ENCODE measurements around the gene CLNK. TPM values are rescaled to one million over a fixed set of nuclear protein-coding genes. Genes with fewer than 3 reads are reported as not detected.

CLNK gene
- total RNA-seq, 1 donor from 2014 or later, result not detected

GRCh38 chr4:10448991-10449390, 235.6 kb downstream of the CLNK start:
- no peak for DNase-seq (ENCODE audit: low spot score in 2 of 2)
- no peaks in the 10 kb centered on the region for H3K27me3 ChIP-seq
- peaks cover 28 to 52% of the 10 kb centered on the region in 2 donors for H3K36me3 ChIP-seq
- no peak overlapping the region for H3K27ac ChIP-seq
- H3K4me1 ChIP-seq, result no peaks in the 10 kb centered on the region
- TF ChIP-seq CTCF (IDR thresholded peaks at IDR 0.05), result no peak
- H3K9me3 ChIP-seq, result peaks cover 36 to 68% of the 10 kb centered on the region in 2 donors
- intact Hi-C loops (cut with DNase I), result no loop called here
- H3K4me3 ChIP-seq, result no peak overlapping the region

- intact Hi-C loops (cut with DNase I), result no loop called here
- H3K9me3 ChIP-seq, result peaks cover 38 to 65% of the 10 kb centered on the region in 2 donors
Observed at GRCh38 chr4:10442976-10443375, 241.6 kb downstream of the CLNK start.

GRCh38 chr4:10441512-10441911, 243.1 kb downstream of the CLNK start:
- no peak for DNase-seq (ENCODE audit: low spot score in 2 of 2)
- TF ChIP-seq CTCF (IDR thresholded peaks at IDR 0.05), result no peak
- no peak overlapping the region for H3K4me3 ChIP-seq
- H3K27ac ChIP-seq, result no peak overlapping the region
- intact Hi-C loops (cut with DNase I), result no loop called here
- H3K36me3 ChIP-seq, result peaks cover 14 to 18% of the 10 kb centered on the region in 2 donors
- H3K27me3 ChIP-seq, result no peaks in the 10 kb centered on the region
- no peaks in the 10 kb centered on the region for H3K4me1 ChIP-seq
- H3K9me3 ChIP-seq, result peaks cover 32 to 50% of the 10 kb centered on the region in 2 donors

More at GRCh38 chr4:10442976-10443375, 241.6 kb downstream of the CLNK start:
- DNase-seq (ENCODE audit: low spot score in 2 of 2), result no peak
- no peak overlapping the region for H3K27ac ChIP-seq
- no peak overlapping the region for H3K4me3 ChIP-seq
- peaks cover 14 to 25% of the 10 kb centered on the region in 2 donors for H3K36me3 ChIP-seq
- TF ChIP-seq CTCF (IDR thresholded peaks at IDR 0.05), result no peak
- H3K27me3 ChIP-seq, result no peaks in the 10 kb centered on the region
- no peaks in the 10 kb centered on the region for H3K4me1 ChIP-seq

GRCh38 chr4:10438924-10439323, 245.6 kb downstream of the CLNK start:
- DNase-seq (ENCODE audit: low spot score in 2 of 2), result no peak
- Histone ChIP-seq H3K27me3 (no peaks in the 10 kb centered on the region), H3K27ac (no peak overlapping the region), H3K9me3 (peaks cover 15 to 24% of the 10 kb centered on the region in 2 donors), H3K4me1 (no peaks in the 10 kb centered on the region), H3K4me3 (no peak overlapping the region), H3K36me3 (no peaks in the 10 kb centered on the region)
- TF ChIP-seq CTCF (IDR thresholded peaks at IDR 0.05), result no peak
- intact Hi-C loops (cut with DNase I), result no loop called here

- no peak overlapping the region for H3K4me3 ChIP-seq
- intact Hi-C loops (cut with DNase I), result no loop called here
- H3K4me1 ChIP-seq, result no peaks in the 10 kb centered on the region
- H3K36me3 ChIP-seq, result no peaks in the 10 kb centered on the region
- no peak overlapping the region for H3K27ac ChIP-seq
- no peak for DNase-seq (ENCODE audit: low spot score in 2 of 2)
- no peaks in the 10 kb centered on the region for H3K27me3 ChIP-seq
- no peak for TF ChIP-seq CTCF (IDR thresholded peaks at IDR 0.05)
- peaks cover 9 to 12% of the 10 kb centered on the region in 2 donors for H3K9me3 ChIP-seq
Observed at GRCh38 chr4:10437735-10438134, 246.8 kb downstream of the CLNK start.

Other genes with a start within 250 kb of the CLNK start
- 7.3 TPM for gene ZNF518B, start 227.3 kb downstream of the CLNK start, total RNA-seq